ENCODE results near the gene RHCE.
"Not testable (repeated sequence)": the region's sequence is repeated elsewhere in the genome, so short reads cannot be mapped to it uniquely, and the experiment has no call there.

Gene RHCE

GRCh38 chr1:25420715-25421114, at the start of gene RHCE:
TSS of gene RHCE (minus strand) at chr1:25420825. CDS start at chr1:25420786, 39 bp downstream.
- not testable (repeated sequence) for H3K4me3 ChIP-seq (ENCODE audit: low read depth, low read length); DNase-seq (ENCODE audit: low read depth, low spot score)
- in situ Hi-C loops (cut with HindIII; ENCODE audit: low sequenced_read_pairs): loop anchor here (10.0 kb wide), 1 partner anchor 104 kb away; no protein-coding TSS in a partner anchor

- peak; percentile 41 for DNase-seq (ENCODE audit: low read depth, low spot score)
- in situ Hi-C loops (cut with HindIII; ENCODE audit: low sequenced_read_pairs): no loop called here
- no peak for TF ChIP-seq CTCF (IDR thresholded peaks at IDR 0.05; ENCODE audit: low read depth, low read length)
- H3K4me3 ChIP-seq (ENCODE audit: low read depth, low read length): no peak overlapping the region
These were observed 48.6 kb upstream of the RHCE start for GRCh38 chr1:25469177-25469576.

GRCh38 chr1:25468033-25468432, 47.4 kb upstream of the RHCE start:
- no peak for TF ChIP-seq CTCF (IDR thresholded peaks at IDR 0.05; ENCODE audit: low read depth, low read length)
- in situ Hi-C loops (cut with HindIII; ENCODE audit: low sequenced_read_pairs): no loop called here
- no peak overlapping the region for H3K4me3 ChIP-seq (ENCODE audit: low read depth, low read length)
- no peak for DNase-seq (ENCODE audit: low read depth, low spot score)

GRCh38 chr1:25467616-25468015, 47.0 kb upstream of the RHCE start:
- H3K4me3 ChIP-seq (ENCODE audit: low read depth, low read length): no peak overlapping the region
- no peak for TF ChIP-seq CTCF (IDR thresholded peaks at IDR 0.05; ENCODE audit: low read depth, low read length)
- in situ Hi-C loops (cut with HindIII; ENCODE audit: low sequenced_read_pairs): no loop called here
- no peak for DNase-seq (ENCODE audit: low read depth, low spot score)

GRCh38 chr1:25467193-25467592, 46.6 kb upstream of the RHCE start:
- no peak for TF ChIP-seq CTCF (IDR thresholded peaks at IDR 0.05; ENCODE audit: low read depth, low read length)
- in situ Hi-C loops (cut with HindIII; ENCODE audit: low sequenced_read_pairs): no loop called here
- DNase-seq (ENCODE audit: low read depth, low spot score): no peak
- no peak overlapping the region for H3K4me3 ChIP-seq (ENCODE audit: low read depth, low read length)

GRCh38 chr1:25462732-25463131, 42.1 kb upstream of the RHCE start:
- DNase-seq (ENCODE audit: low read depth, low spot score): no peak
- TF ChIP-seq CTCF (IDR thresholded peaks at IDR 0.05; ENCODE audit: low read depth, low read length): no peak
- in situ Hi-C loops (cut with HindIII; ENCODE audit: low sequenced_read_pairs): no loop called here
- H3K4me3 ChIP-seq (ENCODE audit: low read depth, low read length): no peak overlapping the region

- DNase-seq (ENCODE audit: low read depth, low spot score): no peak
- in situ Hi-C loops (cut with HindIII; ENCODE audit: low sequenced_read_pairs): no loop called here
- TF ChIP-seq CTCF (IDR thresholded peaks at IDR 0.05; ENCODE audit: low read depth, low read length): no peak
- no peak overlapping the region for H3K4me3 ChIP-seq (ENCODE audit: low read depth, low read length)
These were observed 41.2 kb upstream of the RHCE start for GRCh38 chr1:25461849-25462248.

- H3K4me3 ChIP-seq (ENCODE audit: low read depth, low read length); in situ Hi-C loops (cut with HindIII; ENCODE audit: low sequenced_read_pairs); DNase-seq (ENCODE audit: low read depth, low spot score): not testable (repeated sequence)
These were observed 40.2 kb upstream of the RHCE start for GRCh38 chr1:25460816-25461215.

Data from astrocyte of the spinal cord (primary cell).